DMS53 treated with DMSO at 0.1 percent for 48 hours (cell line): ENCODE data around the gene CFAP44.
A peak's percentile ranks its signal among the peaks of the same experiment; 100 is the strongest.
"Not testable (repeated sequence)": the region's sequence is repeated elsewhere in the genome, so short reads cannot be mapped to it uniquely, and the experiment has no call there.

Experiments used
- DNase-seq: peaks from one replicate; lab custom pipeline; 2025; ENCODE audit not compliant: unreplicated experiment; lab: John Stamatoyannopoulos, UW

CFAP44 gene, protein sequence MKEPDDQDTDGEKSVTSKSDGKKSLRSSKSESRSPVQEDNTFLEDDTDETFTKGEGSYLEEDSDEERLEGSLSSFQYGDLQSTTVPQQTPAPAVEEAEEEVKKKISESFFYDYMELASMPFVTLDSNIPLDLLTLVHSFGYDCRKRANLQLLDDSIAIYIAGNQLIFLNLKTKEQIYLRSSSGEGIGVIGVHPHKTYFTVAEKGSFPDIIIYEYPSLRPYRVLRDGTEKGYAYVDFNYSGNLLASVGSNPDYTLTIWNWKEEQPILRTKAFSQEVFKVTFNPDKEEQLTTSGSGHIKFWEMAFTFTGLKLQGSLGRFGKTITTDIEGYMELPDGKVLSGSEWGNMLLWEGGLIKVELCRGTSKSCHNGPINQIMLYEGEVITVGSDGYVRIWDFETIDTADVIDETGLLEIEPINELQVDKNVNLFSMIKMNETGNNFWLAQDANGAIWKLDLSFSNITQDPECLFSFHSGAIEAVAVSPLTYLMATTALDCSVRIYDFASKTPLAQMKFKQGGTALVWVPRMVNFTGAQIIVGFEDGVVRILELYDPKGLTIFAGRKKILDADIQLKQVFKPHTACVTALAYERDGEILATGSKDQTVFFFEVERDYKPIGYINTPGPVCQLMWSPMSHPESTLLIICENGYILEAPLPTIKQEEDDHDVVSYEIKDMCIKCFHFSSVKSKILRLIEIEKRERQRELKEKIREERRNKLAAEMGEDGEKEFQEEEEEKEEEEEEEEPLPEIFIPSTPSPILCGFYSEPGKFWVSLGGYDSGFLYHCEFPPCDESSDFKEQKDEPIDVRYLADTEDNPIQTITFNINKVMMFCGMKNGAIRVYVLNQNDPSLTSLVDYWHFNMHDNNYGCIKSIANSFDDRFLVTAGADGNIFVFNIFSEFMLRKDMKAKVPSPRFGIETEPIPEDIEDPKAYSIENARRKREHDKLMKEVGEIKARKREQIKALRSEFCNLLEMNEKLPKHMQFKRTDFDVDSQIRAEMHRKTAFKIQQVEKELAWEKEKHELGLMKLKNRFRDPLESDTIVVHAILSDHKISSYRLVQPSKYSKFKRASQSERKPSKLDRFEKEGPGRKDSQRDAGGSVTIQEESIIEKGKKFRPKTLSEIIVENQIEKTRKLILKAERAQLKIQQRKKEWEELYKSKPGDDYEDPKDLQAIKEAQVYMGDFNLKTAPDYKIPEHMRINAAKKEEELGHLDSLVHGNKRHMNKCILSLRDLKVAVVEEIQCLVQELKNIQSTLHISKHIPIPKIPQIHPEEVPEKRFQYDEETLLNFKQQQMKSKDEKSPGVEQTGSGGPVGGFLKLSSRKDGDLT (N-terminal part only)

DNA sequence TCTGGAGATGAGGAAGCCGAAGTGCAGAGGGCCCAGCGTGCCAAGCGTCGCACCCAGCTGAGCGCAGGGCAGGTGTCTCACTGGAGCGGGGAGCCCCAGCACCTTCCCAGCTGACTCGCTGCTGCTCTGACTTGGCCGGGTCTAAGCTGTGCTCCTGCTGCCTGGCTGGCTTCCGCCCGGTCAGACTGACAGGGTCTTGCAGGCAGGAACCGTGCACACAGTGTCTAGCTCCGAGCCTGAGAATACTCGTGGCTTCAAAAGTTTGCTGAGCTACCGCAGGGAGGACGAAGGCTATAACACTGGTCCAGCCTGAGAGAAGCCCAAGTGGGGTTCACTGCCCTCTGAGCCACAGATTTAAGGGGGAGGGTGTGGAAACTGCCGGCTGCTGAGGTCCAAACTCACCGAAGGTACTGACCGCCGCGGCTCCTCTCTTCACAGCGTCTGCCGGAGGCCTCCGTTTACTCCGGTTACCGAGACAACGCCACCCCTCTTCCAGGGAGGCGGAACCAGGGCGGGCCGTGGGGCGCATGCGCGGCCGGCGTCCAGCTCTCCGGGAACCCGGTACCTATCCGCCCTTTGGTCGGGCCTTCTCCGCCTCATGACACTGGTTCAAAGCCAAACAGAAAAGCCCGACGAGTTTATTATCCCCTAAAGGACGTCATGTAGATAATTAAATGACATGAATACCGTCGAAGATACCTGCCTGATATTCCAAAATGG is at the start of gene CFAP44:
Gene CFAP44, minus strand, starts transcription at position 443 of the 720 bp plus-strand sequence. CDS start 7,829 bp downstream, outside the sequence.
- no peak for DNase-seq

DNA sequence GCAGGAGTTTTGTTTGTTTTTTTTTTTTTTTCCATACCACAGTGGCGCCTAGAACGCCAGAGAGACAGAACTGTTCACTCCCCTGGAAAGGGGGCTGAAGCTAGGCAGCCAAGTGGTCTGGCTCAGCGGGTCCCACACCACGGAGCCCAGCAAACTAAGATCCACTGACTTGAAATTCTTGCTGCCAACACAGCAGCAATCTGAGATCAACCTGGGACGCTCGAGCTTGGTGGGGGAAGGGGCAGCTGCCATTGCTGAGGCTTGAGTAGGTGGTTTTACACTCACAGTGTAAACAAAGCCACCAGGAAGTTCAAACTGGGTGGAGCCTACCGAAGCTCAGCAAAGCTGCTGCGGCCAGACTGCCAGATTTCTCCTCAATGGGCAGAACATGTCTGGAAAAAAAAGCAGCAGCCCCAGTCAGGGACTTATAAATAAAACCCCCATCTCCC is 43.9 kb upstream of the CFAP44 start:
- peak; percentile 67 for DNase-seq

DNA sequence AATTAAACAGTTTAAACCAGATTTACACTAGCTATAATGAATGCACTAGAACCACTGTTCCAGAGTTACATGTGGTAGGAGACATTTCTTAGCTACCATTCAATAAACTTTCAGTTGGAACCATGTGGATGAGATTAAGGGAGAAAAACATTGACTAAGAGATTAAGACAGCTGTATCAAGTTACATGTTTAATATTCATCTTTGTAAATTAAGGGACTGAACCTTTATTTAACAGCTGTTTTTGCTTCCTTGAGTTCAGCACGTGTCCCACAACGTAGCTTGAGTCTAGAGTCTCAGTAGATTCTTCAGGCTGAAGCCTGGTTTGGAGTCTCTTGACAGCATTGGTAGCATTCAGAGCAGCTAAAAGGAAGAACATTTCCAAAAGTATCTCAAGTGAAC is 27.2 kb upstream of the CFAP44 start:
- DNase-seq, result no peak

DNA sequence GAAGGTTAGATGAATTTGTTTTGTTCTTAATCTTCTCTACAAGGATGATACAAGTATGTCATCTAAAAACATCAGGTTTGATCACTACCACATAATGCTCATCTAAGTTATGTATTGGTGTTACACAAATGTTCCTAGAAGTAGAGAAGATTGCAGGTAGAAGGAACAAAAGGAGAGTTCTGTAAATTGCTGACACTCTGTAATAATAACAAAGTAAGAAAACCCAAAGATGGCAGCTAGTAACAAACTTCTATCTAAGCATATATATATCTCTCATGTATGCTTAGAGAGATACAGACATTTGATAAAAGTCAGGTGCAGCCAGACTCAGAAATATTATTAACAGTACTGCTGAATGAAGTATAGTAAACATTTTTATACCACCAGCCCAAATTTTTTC is 20.2 kb upstream of the CFAP44 start:
- DNase-seq, result no peak

DNA sequence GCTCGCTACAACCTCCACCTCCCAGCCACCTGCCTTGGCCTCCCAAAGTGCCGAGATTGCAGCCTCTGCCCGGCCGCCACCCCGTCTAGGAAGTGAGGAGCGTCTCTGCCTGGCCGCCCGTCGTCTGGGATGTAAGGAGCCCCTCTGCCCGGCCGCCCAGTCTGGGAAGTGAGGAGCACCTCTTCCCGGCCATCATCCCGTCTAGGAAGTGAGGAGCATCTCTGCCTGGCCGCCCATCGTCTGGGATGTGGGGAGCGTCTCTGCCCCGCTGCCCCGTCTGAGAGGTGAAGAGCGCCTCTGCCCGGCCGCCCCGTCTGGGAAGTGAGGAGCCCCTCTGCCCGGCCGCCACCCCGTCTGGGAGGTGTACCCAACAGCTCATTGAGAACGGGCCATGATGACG is 17.3 kb upstream of the CFAP44 start:
- not testable (repeated sequence) for DNase-seq

DNA sequence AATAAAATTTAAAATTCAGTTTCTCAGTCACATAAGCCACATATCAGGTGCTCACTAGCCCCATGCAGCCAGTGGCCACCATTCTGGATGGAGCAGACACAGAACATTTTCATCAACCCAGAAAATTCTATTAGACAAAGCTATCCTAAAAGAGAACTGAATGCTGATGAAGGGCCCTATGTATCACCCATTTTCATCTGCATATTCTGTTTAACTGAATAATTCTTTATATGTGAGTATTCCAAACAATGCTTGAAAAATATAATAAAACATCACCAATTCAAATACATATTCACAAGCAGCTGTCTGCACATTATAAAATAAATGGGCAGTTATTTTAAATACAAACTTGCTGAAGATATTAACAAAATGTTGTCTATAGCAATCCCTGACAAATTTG is 14.2 kb upstream of the CFAP44 start:
- DNase-seq, result no peak

DNA sequence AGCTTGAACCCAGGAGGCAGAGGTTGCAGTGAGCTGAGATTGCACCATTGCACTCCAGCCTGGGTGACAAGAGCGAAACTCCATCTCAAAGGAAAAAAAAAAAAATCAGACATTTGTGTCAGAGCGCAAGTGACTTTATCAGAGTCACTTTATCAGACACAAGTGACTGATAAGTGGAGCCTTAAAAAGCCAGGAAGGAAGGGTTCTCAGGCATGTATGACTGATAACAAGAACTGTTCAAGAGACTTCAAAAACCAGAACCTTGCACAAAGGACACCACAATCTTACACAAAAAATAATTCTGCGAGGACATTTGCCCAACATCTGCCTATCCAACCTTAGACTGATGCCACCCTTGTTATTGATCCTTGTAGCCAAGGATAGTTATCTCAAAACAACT is 13.3 kb upstream of the CFAP44 start:
- no peak for DNase-seq

DNA sequence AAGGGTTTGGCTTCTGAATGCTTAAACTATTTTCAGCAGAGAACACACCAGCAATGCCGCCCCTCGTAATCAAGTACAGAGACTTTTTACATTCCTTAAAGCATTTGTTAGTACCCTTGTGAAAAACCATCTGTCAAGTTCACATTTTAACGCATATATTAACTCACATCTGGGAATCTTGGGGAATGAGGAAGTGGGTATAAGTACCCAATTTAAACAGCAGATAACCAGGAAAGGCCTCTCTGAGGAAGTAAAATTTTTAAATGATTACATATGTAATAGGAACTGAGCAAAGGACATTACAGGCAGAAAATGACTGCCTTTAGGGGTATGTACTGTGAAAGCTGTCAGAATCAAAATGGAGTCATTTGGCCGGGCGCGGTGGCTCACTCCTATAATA is 12.8 kb upstream of the CFAP44 start:
- DNase-seq, result no peak

DNA sequence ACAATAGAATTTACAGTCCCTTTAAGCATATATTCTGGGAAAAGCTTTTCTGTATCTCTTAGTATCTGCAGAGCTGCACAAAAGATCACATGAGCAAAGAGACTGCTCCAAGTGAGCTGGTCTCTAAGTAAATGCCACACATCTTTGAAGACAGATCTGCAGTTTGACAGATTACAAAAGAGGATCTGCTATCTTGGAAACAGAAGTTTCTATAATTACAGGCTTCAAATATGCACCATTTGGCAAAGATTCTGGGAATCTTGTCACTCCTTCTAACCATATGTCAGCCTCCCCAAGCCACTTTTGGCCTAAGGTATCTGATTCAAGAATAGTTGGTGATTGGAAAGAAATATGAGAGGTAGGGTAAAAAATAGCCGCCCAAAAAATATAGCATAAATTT is 9.6 kb upstream of the CFAP44 start:
- no peak for DNase-seq

DNA sequence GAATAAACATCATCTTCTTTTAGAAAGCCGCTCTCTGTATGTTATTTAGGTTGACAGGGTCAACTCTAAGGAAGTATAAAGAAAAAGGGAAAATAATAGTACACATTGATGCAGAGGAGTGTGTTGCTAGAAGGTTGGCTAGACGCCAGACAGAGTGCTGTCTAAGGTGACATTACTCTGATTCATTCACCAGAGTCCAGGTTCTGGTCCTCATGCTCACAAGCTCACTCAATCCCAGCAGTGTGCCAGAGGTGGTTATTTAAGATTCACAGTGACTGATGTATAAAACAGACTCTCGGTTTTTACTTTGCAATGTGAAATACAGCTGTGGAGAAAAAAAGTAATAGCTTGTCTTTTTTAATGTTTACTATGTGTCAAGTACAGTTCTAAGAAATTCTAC is 1.7 kb downstream of the CFAP44 start:
- no peak for DNase-seq

DNA sequence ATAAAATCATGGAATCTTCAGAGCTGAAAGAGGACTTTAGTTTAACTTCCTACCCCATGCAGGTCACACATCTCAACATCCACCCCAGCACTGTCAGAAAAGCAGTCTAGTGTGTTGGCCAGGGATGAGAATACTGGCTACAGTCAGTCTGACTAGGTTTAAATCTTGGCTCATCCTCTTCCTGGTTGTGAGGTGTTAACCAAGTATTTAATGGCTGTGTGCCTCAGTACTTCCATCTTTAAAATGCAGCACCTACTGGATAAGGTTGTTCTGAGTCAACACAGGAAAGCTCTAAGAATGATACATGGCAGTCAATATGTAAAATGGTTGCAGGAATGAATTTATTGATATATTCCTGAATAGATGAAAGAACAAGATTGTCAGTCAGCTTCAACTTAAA is 3.1 kb downstream of the CFAP44 start:
- no peak for DNase-seq

DNA sequence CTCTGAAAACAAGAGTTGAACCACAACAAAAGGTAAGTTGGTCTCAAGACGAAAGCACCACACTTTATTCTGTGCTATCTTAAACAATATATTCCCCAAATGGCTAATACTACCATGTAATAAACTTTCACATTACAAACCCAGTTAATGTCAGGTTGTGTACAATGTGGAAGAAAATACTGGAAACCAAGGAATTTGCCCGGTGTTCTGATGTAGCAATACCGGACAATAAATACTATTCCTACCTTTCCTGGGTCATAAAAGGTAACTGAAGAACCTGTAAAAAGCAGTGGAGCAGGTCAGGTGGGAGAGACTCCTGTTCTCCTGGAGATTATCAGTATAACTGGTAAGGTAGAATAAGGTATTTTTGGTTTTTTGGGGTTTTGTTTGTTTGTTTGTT is 3.9 kb downstream of the CFAP44 start:
- no peak for DNase-seq

DNA sequence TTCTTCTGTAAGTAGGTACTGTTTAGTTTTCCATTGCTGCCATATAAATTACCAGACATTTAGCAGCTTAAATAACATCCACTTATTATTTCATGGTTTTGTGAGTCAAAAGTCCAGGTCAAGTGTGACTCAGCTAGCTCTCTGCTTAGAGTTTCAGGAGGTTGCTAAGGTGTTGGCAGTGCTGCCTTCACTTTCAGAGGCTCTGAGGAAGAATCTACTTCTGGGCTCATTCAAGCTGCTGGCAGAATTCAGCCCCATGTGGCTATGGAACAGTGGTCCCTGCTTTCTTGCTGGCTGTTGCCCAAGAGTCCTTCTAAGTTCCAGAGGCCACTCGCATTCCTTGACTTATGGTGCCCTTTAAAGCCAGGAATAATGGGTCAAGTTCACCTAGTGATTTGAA is 4.5 kb downstream of the CFAP44 start:
- no peak for DNase-seq

DNA sequence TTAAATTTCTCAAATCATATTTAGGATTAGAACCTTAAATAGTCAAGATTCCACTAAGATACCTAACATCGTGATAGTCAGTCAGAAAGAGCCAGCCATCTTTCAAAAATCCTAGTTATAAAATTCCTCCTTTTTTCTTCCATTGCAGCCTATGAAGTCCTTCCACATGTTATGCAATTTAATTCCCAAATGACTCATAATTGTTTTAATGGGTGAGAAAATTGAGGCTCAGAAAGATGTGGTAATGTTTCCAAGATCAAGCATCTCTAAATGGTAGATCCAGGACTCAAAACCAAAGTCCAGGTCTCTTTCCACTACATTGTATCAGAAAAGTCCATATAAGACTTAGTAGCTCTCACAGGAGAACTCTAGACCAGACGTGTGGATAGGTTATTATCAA is 9.5 kb downstream of the CFAP44 start:
- no peak for DNase-seq

DNA sequence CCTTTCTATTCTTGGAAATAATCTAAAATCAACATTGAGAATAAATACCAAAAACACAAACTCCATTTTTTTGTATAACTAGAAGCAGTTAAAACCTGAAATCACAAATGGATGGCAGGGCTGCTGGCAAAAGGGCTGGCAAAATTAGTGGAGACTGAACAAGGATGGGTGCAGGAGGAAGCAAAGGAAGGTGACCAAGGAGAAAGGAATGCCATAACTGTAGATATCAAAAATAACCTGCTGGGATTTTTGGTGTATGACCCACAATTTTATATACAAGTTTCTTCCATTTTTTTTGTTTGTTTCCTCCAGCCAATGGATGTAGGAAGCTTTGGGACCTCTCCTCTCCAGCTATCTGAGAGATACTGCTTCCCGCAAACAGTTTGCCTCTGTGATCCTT is 12.7 kb downstream of the CFAP44 start:
- no peak for DNase-seq

DNA sequence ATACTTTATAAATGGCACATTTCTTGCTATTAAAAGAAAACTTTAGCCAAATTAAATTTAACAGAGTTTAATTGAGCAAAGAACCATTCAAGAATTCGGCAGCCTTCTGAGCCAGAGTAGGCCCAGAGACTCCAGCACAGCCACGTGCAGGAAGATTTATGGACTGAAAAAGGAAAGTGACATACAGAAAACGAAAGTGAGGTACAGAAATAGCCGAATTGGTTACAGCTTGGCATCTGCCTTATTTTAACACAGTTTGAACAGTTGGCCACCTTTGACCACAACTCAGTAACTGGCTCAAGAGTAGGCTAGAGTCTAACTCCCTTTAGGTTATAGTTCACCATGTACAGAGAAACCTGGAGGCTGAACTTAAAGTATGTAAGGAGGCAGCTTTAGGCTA is 17.6 kb downstream of the CFAP44 start:
- no peak for DNase-seq

DNA sequence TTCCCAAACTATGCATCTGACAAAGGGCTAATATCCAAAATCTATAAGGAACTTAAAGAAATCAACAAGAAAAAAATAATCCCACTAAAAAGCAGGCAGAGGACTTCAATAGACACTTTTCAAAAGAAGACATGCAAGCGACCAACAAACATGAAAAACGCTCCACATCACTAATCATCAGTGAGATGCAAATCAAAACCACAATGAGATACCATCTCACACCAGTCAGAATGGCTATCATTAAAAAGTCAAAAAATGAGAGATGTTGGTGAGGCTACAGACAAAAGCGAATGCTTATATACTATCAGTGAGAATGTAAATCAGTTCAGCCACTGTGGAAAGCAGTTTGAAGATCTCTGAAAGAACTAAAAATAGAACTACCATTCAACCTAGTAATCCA is 20.2 kb downstream of the CFAP44 start:
- no peak for DNase-seq

DNA sequence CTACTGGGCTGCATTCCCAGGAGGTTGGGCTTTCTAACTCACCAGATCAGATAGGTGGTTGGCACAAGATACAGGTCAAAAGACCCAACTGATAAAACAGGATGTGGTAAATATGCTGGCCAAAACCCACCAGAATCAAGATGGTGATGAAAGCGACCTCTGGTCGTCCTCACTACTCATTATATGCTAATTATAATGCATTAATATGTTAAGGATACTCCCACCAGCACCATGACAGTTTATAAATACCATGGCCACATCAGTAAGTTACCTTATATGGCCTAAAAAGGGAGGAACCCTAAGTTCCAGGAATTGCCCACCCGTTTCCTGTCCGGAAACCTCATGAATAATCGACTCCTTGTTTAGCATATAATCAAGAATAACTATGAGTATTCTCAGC is 31.6 kb downstream of the CFAP44 start:
- DNase-seq, result no peak

DNA sequence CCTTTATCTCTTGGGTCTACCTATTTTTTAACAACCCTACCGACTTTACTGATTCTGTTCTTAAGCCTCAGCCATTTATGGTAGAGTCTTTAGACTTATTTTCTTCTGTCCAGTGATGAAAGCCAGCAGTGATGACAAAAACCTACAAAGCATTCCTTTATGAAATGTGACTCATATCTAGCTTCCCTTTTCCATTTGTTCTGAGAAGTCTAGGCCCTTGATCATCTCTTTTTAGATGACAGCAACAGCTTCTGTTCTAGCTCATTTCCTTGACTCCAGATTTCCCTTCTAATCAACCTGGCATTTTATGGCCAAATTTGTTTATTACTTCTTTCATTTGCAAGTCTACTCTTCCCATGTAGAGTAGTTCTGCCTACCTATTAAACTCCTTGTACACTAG is 36.1 kb downstream of the CFAP44 start:
- DNase-seq, result no peak

DNA sequence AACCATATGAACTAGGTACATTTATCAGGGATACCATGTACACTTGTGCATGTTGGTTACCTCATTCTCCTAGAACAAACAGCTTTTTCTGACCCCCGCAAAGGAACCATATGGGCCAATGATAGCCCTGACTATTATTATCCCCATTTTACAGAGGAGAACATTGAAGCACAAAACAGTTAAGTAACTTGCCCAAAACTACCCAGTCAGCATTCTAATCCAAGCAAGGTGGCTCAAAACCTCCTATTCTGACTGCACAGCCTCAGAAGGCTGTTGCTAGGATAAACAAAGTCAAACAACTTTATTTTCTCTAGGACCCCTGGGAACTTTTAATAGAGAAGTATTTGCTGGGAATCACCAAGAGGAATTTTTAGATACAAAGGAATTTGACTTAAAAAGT is 36.7 kb downstream of the CFAP44 start:
- DNase-seq, result no peak
